Erythroblast (primary cell): Measurements from ENCODE around the gene ZNF813.

Experiments used
- GATA1 ChIP-seq: IDR thresholded peaks from 2 replicates; pipeline ENCODE4 v1.6.1; 2011; ENCODE audit warnings: low read depth, mild to moderate bottlenecking, control low read depth, low read length, moderate library complexity
- POLR2A ChIP-seq: IDR thresholded peaks from 2 replicates; pipeline ENCODE4 v1.6.1; 2011; ENCODE audit warnings: mild to moderate bottlenecking, low read length

GRCh38 chr19:53519446-53519845 is 51.9 kb downstream of the ZNF813 start:
- TF ChIP-seq POLR2A (no peak), GATA1 (no peak)
